GM18520 (cell line): Measurements from ENCODE around the gene DUSP19.
"Not testable (repeated sequence)": the region's sequence is repeated elsewhere in the genome, so short reads cannot be mapped to it uniquely, and the experiment has no call there.

Source experiments
- ATAC-seq: cut with Tn5 transposase; IDR thresholded peaks from one replicate; pipeline ENCODE4 v1.9.1; 2021; ENCODE audit not compliant: unreplicated experiment

The DUSP19 gene

GRCh38 chr2:183078464-183079138, at the start of gene DUSP19:
Gene DUSP19 (plus strand): TSS chr2:183078747. CDS start chr2:183078934, 187 bp downstream.
- ATAC-seq, result peak; percentile 79

- ATAC-seq, result no peak
Observed at GRCh38 chr2:183029219-183029618, 49.3 kb upstream of the DUSP19 start.

GRCh38 chr2:183031911-183032794, 46.4 kb upstream of the DUSP19 start:
- ATAC-seq, result no peak

DNA sequence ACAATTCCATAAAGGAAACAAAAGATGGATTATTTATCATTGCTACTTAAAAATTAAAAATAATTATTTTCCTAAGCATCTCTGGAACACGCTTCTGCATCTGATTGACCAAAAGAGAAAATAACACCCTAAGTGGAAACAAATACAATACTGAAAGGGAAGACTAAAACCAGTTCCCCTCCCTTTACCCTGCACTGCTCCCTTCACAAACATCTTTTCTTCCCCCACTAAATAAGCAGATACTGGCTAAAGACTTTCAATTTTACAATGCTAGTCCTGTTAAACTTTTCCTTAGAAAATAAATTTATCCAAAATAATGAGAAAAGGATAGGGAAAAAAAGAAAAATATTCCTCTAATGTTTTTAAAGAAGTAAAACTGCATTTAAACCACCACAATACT, 44.6 kb upstream of the DUSP19 start:
- ATAC-seq, result no peak

DNA sequence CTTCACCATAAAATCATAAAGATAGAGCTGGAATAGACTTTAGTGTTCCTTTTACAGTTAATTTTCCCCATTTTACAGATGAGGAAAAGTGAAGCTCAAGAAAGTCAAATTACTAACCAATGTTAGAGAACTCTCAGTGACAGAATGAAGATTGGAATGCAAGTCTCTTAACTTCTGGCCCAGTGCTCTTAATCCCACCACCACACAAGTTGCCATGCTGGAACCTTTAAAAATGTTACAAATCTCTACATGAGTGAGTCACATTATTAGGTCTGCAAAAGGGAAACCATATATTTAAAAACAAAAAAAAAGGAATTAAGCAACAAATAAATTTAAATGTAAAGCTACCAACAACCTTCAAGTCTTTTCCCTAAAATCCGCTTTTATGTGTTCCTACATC, 43.7 kb upstream of the DUSP19 start:
- ATAC-seq, result no peak

DNA sequence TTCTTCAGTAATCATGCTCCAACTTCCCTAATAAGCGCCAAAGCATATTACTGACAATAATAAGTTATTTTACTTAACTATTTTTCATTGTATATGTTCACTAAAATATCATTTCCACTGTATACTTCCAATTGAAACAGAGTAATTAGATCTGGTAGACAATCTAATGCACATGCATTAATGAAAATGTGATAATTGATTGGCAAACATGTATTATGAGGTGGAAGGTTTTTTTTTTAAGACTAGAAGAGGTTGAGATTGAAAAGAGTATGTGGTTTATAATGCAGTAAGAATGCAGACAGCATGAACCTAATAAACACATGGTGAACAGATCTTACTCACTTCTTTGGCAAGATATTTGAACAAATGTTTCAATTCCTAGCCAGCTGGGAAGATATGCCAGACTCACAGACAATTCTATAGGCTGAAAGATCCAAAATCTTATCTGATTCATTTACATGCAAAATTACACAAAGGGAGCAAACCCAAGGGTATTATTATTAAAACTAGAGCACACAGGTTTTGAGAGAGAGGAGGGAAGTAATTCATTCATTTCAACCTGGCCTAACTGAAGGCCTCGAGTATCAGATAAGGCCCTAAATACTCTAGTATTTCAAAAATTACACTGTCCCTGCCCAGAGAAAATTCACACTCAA, 43.1 kb upstream of the DUSP19 start:
- no peak for ATAC-seq

- ATAC-seq, result peak; percentile 45
Observed at GRCh38 chr2:183035954-183036669, 42.4 kb upstream of the DUSP19 start.

DNA sequence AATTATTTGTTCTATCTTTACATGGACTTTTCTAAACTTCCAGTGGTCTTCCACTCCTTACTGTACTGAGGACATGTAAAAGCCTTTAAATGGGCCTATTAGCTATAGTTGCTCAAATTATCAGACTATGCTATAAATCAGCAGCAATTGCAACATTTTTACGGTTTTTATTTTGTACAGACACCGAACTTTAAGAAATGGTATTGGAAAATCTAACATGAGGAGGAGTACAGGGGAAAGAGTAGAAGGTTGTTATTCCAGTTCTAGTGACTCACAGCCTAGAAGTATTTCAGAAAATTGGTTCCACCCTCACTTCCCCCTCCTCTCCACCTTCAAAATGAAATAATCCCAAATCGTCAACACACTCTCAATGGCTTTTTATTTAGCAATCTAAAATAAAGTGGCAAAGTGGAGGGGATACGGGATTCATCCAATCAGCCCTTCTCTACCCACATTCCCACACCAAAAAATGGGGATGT, 41.4 kb upstream of the DUSP19 start:
- ATAC-seq, result no peak

DNA sequence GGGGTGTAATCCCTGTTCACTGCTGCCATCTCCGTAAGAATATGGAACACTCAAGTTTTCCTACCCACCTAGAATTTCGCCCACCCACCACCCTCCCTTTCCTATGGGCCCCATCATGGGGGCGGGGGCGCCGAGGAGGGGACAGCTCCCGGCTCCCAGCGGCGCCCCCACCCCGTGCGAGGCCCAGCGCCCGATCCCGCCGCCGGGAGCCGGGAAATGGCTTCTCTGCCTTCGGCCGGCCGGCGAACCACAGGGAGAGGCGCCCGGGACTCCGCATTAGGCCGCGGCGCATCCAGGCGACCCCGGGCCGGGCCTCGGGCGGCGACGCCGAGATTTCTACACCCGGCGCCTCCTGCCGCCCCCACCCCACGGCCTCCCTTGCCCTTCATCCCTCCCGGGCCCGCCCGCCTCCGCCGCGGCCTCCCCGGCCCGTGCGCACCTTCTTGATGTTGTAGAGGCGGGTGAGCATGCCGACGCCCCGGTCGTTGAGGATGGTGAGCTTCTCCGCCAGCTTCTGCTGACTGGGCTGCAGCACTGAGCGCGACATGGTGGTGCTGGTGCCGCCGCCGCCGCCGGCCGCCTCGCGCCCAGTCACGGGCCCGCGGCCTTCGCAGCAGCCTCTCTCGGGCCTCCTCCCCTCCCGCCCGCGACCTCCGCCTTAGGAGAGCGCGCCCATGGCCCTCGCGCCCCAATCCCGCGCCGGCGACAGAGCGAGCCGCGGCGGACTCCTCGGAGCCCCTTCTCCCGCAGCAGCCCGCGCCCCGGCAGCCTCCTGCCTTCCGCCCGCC, 40.8 kb upstream of the DUSP19 start:
- ATAC-seq, result peak; percentile 21

- ATAC-seq, result peak; percentile 60
Observed at GRCh38 chr2:183038341-183039300, 39.9 kb upstream of the DUSP19 start, which contains the start of gene NCKAP1. Gene NCKAP1 (minus strand): TSS chr2:183038457. CDS start chr2:183038099, 358 bp downstream.

GRCh38 chr2:183040604-183041003, 37.9 kb upstream of the DUSP19 start:
- no peak for ATAC-seq

GRCh38 chr2:183043580-183043979, 35.0 kb upstream of the DUSP19 start:
- not testable (repeated sequence) for ATAC-seq

DNA sequence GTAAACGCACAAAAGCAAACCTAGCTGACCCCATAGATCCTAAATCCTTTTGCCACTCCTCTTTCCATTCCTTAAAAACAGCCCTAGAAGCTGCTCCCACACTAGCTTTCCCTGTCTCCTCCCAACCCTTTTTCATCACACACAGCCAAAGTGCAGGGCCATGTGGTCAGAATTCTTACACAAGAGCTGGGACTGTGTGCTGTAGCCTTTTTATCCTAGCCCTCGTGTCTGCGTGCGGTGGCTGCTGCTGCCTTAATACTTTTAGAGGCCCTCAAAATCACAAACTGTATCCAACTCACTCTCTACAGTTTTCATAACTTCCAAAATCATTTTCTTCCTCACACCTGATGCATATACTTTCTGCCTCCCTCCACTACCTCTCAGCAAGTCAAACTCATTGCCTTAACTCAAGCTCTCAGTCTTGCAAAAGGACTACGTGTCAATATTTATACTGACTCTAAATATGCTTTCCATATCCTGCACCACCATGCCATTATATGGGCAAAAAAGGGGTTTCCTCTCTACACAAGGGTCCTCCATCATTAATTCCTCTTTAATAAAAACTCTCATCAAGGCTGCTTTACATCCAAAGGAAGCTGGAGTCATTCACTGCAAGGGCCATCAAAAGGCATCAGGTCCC, 30.9 kb upstream of the DUSP19 start:
- not testable (repeated sequence) for ATAC-seq

DNA sequence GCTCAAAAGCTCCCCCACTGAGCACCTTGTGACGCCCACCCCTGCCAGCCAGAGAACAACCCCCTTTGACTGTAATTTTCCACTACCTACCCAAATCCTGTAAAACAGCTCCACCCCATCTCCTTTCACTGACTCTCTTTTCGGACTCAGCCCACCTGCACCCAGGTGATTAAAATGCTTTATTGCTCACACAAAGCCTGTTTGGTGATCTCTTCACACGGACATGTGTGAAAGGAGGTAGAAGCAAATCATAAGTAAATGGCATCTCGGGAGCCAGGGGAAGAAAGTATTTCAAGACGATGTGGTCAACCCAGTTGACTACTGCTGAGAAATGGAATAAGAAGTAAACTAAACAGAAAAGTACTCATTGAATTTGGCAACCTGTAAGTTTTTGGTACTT, 29.1 kb upstream of the DUSP19 start:
- ATAC-seq, result no peak

DNA sequence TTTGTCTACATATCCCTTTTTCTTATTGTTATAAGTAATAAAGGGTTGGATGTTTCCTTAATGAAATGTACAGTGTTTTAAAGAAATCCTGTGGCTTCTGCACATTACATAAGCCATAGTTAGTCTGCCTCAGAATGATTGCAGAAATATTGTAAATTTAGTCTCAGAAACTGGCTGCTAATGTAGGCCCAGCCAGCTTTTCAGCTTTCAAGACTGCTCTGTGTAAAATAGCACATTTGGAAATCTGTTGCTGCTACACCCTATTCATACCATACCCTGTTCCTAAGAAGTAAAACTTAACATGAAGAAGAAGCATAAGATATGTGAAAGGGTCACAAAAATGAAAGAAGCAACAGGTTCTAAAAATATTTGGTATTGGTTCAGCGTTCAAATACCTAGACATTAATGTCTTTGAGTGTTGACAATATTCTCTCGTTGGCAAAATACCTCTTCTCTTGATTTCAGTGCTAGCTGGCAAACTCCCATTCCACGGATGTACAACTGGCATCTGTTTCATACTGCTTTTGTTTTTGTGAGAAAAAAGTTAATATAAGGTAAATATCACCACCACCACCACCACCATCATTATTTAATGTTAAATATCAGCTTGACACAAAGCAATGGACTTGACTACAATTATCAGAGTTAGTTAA, 21.1 kb upstream of the DUSP19 start:
- peak; percentile 24 for ATAC-seq

DNA sequence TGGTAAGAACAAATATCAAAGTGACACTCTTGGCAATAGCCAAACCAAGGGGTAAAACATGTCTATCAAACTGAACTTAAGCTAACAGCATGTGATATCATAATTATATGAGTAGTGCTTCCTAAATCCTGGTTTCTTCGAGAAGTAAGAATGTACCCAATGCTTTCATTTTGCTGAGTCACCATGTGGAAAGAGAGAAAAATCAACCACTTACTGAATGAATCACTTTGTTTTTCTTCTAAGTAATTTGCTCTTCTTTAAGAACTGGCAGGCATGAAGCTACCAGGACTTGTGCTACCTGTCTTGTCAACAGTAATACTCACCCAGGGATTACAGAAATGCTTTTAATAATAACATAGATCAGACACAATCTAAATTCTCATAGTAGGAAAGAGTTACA, 19.0 kb upstream of the DUSP19 start:
- ATAC-seq, result no peak

- no peak for ATAC-seq
Observed at GRCh38 chr2:183060571-183061231, 17.8 kb upstream of the DUSP19 start.
